ENCODE results near the gene SEC61A1.

DNA sequence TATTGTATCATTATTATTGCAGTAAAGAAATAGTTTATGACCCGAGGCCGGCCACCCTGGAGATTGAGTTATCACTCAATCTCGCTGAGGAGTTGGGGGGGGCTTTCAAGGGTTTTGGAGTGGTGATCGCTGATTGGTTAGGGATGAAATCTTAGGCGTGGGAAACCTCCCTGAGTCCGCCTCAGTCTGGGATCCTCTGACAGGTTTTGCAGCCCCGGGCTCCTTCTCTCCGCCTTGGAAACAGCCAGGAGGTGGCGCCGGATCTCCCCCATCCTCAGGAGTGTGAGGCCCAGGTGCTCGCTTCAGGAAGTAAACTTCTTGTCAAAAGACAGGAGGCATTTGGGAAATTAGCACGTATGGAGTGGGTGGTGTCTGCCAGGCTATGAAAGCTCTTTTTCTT is 41.1 kb upstream of the SEC61A1 start:
- TF ChIP-seq CTCF (IDR thresholded peaks at IDR 0.05) (peak; percentile 22 to 50 (median 37)), POLR2A (IDR thresholded peaks at IDR 0.05) (no peak)
